HEK293 (cell line): Measurements from ENCODE around the gene DUSP3.

Source experiments
- CTCF ChIA-PET: fragments of 350-600 bp; formaldehyde crosslinking; extraction: SDS; loops from one replicate; lab custom pipeline; 2021; ENCODE audit warnings: antibody characterized with exemption; lab: Yijun Ruan, JAX
- POLR2A ChIA-PET: fragments of 300-600 bp; formaldehyde crosslinking; extraction: SDS; loops from one replicate; lab custom pipeline; 2020; ENCODE audit warnings: antibody characterized with exemption, inconsistent platforms; lab: Yijun Ruan, JAX
- H3K27ac ChIP-seq: fragments of 200-500 bp; sonication (Bioruptor generic); 2 replicates; pipeline ENCODE4 v1.5.1; 2014; ENCODE audit warnings: low read depth, low read length, control low read depth, inconsistent platforms; ENCODE audit errors: extremely low read depth
- H3K36me3 ChIP-seq, 2 experiments: fragments of 200-500 bp in 1 of 2; sonication (Bioruptor generic) in 1 of 2; 1 replicate in 1 of 2; 2 replicates in 1 of 2; pipeline ENCODE4 v1.5.1; 2014 to 2017; ENCODE audit warnings: inconsistent platforms in 2 of 2, low read length in 2 of 2; ENCODE audit not compliant: control insufficient read depth in 2 of 2, insufficient read depth in 1 of 2
- H3K4me1 ChIP-seq: fragments of 200-500 bp; sonication (Bioruptor generic); 2 replicates; pipeline ENCODE4 v1.5.1; 2014; ENCODE audit warnings: mild to moderate bottlenecking, low read length, inconsistent platforms; ENCODE audit not compliant: control insufficient read depth, insufficient read depth
- H3K4me3 ChIP-seq: 2 replicates; pipeline ENCODE4 v1.5.1; 2011; ENCODE audit warnings: low read depth, mild to moderate bottlenecking, control low read depth, low read length, moderate library complexity
- H3K9me3 ChIP-seq: fragments of 200-500 bp; sonication (Bioruptor generic); 2 replicates; pipeline ENCODE4 v1.5.1; 2014; ENCODE audit warnings: low read depth, low read length, inconsistent platforms; ENCODE audit not compliant: control insufficient read depth, insufficient read depth
- HOXA7 ChIP-seq: sonication (generic); formaldehyde crosslinking; IDR thresholded peaks from 2 replicates; pipeline ENCODE4 v1.8.1; 2022; ENCODE audit warnings: missing genetic modification reagents, borderline replicate concordance
- INSM2 ChIP-seq: fragments of 450-650 bp; formaldehyde crosslinking; IDR thresholded peaks from 2 replicates; pipeline ENCODE4 v1.5.1; 2016; ENCODE audit warnings: missing biosample characterization, missing genetic modification characterization
- KLF1 ChIP-seq: fragments of 450-650 bp; formaldehyde crosslinking; IDR thresholded peaks from 2 replicates; pipeline ENCODE4 v1.5.1; 2016; ENCODE audit warnings: missing biosample characterization, missing genetic modification characterization
- KLF16 ChIP-seq: fragments of 450-650 bp; formaldehyde crosslinking; IDR thresholded peaks from 2 replicates; pipeline ENCODE4 v1.5.1; 2017; ENCODE audit warnings: missing biosample characterization, missing genetic modification characterization
- KLF7 ChIP-seq: fragments of 450-650 bp; formaldehyde crosslinking; IDR thresholded peaks from 2 replicates; pipeline ENCODE4 v1.5.1; 2016; ENCODE audit warnings: missing biosample characterization, missing genetic modification characterization, borderline replicate concordance
- SETDB1 ChIP-seq: IDR thresholded peaks from one replicate; pipeline ENCODE4 v1.6.1; 2017; ENCODE audit warnings: mild to moderate bottlenecking, low read length, moderate library complexity, mixed read lengths; ENCODE audit not compliant: insufficient read length
- ZBTB8A ChIP-seq: fragments of 450-650 bp; formaldehyde crosslinking; IDR thresholded peaks from 2 replicates; pipeline ENCODE4 v1.5.1; 2016; ENCODE audit warnings: missing biosample characterization, missing genetic modification characterization
- ZIC2 ChIP-seq: fragments of 450-650 bp; formaldehyde crosslinking; IDR thresholded peaks from 2 replicates; pipeline ENCODE4 v1.5.1; 2016; ENCODE audit warnings: missing biosample characterization, missing genetic modification characterization
- ZNF148 ChIP-seq: fragments of 450-650 bp; formaldehyde crosslinking; IDR thresholded peaks from 2 replicates; pipeline ENCODE4 v1.5.0; 2017; ENCODE audit warnings: missing biosample characterization, missing genetic modification characterization, borderline replicate concordance
- ZNF175 ChIP-seq: fragments of 450-650 bp; formaldehyde crosslinking; IDR thresholded peaks from 2 replicates; pipeline ENCODE4 v1.5.1; 2016; ENCODE audit warnings: missing biosample characterization, missing genetic modification characterization
- ZNF184 ChIP-seq: fragments of 450-650 bp; IDR thresholded peaks from 2 replicates; pipeline ENCODE4 v1.5.1; 2018; ENCODE audit warnings: missing biosample characterization, mild to moderate bottlenecking, missing genetic modification characterization
- ZNF488 ChIP-seq: fragments of 450-650 bp; formaldehyde crosslinking; IDR thresholded peaks from 2 replicates; pipeline ENCODE4 v1.5.1; 2016; ENCODE audit warnings: missing biosample characterization, missing genetic modification characterization
- ZNF544 ChIP-seq: fragments of 450-650 bp; formaldehyde crosslinking; IDR thresholded peaks from 2 replicates; pipeline ENCODE4 v1.5.0; 2017; ENCODE audit warnings: missing biosample characterization, missing genetic modification characterization
- ZNF555 ChIP-seq: fragments of 450-650 bp; formaldehyde crosslinking; conservative IDR thresholded peaks from 2 replicates; pipeline ENCODE4 v1.5.1; 2017; ENCODE audit warnings: missing biosample characterization, mild to moderate bottlenecking, missing genetic modification characterization, inconsistent platforms
- ZNF561 ChIP-seq: fragments of 450-650 bp; IDR thresholded peaks from 2 replicates; pipeline ENCODE4 v1.5.1; 2018; ENCODE audit warnings: missing biosample characterization, missing genetic modification characterization, borderline replicate concordance
- ZNF580 ChIP-seq: fragments of 450-650 bp; formaldehyde crosslinking; IDR thresholded peaks from 2 replicates; pipeline ENCODE4 v1.5.1; 2016; ENCODE audit warnings: missing biosample characterization, missing genetic modification characterization
- ZNF621 ChIP-seq: fragments of 450-650 bp; formaldehyde crosslinking; IDR thresholded peaks from 2 replicates; pipeline ENCODE4 v1.5.1; 2017; ENCODE audit warnings: missing biosample characterization, missing genetic modification characterization
- ZNF664 ChIP-seq: fragments of 450-650 bp; formaldehyde crosslinking; IDR thresholded peaks from 2 replicates; pipeline ENCODE4 v1.5.1; 2016; ENCODE audit warnings: missing biosample characterization, missing genetic modification characterization
- ZNF701 ChIP-seq: fragments of 450-650 bp; formaldehyde crosslinking; IDR thresholded peaks from 2 replicates; pipeline ENCODE4 v1.5.1; 2016; ENCODE audit warnings: missing biosample characterization, missing genetic modification characterization
- ZNF704 ChIP-seq: fragments of 450-650 bp; formaldehyde crosslinking; IDR thresholded peaks from 2 replicates; pipeline ENCODE4 v1.5.1; 2016; ENCODE audit warnings: missing biosample characterization, missing genetic modification characterization
- ZNF776 ChIP-seq: fragments of 450-650 bp; formaldehyde crosslinking; IDR thresholded peaks from 2 replicates; pipeline ENCODE4 v1.5.0; 2017; ENCODE audit warnings: missing biosample characterization, missing genetic modification characterization, borderline replicate concordance
- ZSCAN4 ChIP-seq: fragments of 450-650 bp; formaldehyde crosslinking; IDR thresholded peaks from 2 replicates; pipeline ENCODE4 v1.5.1; 2017; ENCODE audit warnings: missing biosample characterization, missing genetic modification characterization

The DUSP3 gene

GRCh38 chr17:43791589-43791988 is 12.8 kb upstream of the DUSP3 start (continued):
- TF ChIP-seq ZNF580 (tag by site-specific recombination) (no peak), KLF16 (tag by site-specific recombination) (peak; percentile 36; the same call in 1 of the 2 replicates), ZNF776 (tag by site-specific recombination) (no peak), ZNF175 (tag by site-specific recombination) (no peak), ZBTB8A (tag by site-specific recombination) (0 out of 2 replicates have a peak, but pooled peaks have one; percentile 13), ZNF544 (tag by site-specific recombination) (no peak), ZNF488 (tag by site-specific recombination) (no peak), SETDB1 (peak; percentile 91), HOXA7 (CRISPR knock-in tag) (no peak), ZNF184 (tag by site-specific recombination) (no peak), KLF7 (tag by site-specific recombination) (peak; percentile 75; the same call in 1 of the 2 replicates), ZNF701 (no peak), ZSCAN4 (tag by site-specific recombination) (no peak)

- no peak for TF ChIP-seq ZNF621 (tag by site-specific recombination)
- TF ChIP-seq KLF1 (tag by site-specific recombination): no peak
- TF ChIP-seq ZNF704: no peak
- TF ChIP-seq ZNF664: no peak
- no peak for TF ChIP-seq INSM2 (tag by site-specific recombination)
- no peak for TF ChIP-seq ZNF555 (tag by site-specific recombination)
- no peak for TF ChIP-seq ZNF561 (tag by site-specific recombination)
- TF ChIP-seq ZNF148 (tag by site-specific recombination): no peak
- TF ChIP-seq ZIC2 (tag by site-specific recombination): no peak
- no peak overlapping the region for H3K27ac ChIP-seq
- H3K9me3 ChIP-seq: no peaks in the 10 kb centered on the region; the same call in 1 of the 2 replicates
- ChIA-PET POLR2A (interaction anchor here (2.3 kb wide), 1 partner anchor 12 kb away, joined by 6 read pairs; the partner anchor contains the start of gene DUSP3), CTCF (interaction anchor here (0.7 to 1.0 kb wide), 2 partner anchors 25 to 132 kb away, joined by 3 read pairs; no protein-coding TSS in a partner anchor)
- H3K4me1 ChIP-seq: no peaks in the 10 kb centered on the region
- H3K36me3 ChIP-seq: no peaks in the 10 kb centered on the region
- no peak overlapping the region for H3K4me3 ChIP-seq
These were observed 11.6 kb upstream of the DUSP3 start for GRCh38 chr17:43790311-43790940.
